HG03064 (cell line): Measurements from ENCODE around the gene TMEM107.

Source experiments
- ATAC-seq: cut with Tn5 transposase; IDR thresholded peaks from one replicate; pipeline ENCODE4 v1.9.1; 2021; ENCODE audit warnings: low read depth; ENCODE audit not compliant: unreplicated experiment

The TMEM107 gene

GRCh38 chr17:8138672-8139371 lies 37.4 kb downstream of the TMEM107 start:
- peak; percentile 67 for ATAC-seq

- peak; percentile 4 for ATAC-seq
Measured at GRCh38 chr17:8138374-8138671, 37.9 kb downstream of the TMEM107 start.

- no peak for ATAC-seq
Measured at GRCh38 chr17:8137645-8138373, 38.4 kb downstream of the TMEM107 start.

GRCh38 chr17:8133941-8134340 lies 42.2 kb downstream of the TMEM107 start:
- no peak for ATAC-seq

GRCh38 chr17:8133399-8133798 lies 42.8 kb downstream of the TMEM107 start:
- no peak for ATAC-seq

- no peak for ATAC-seq
Measured at GRCh38 chr17:8131844-8132441, 44.2 kb downstream of the TMEM107 start.

GRCh38 chr17:8128125-8128784 lies 47.9 kb downstream of the TMEM107 start:
- no peak for ATAC-seq

- no peak for ATAC-seq
Measured at GRCh38 chr17:8126491-8127066, 49.6 kb downstream of the TMEM107 start.

GRCh38 chr17:8125947-8126490 lies 50.2 kb downstream of the TMEM107 start:
- no peak for ATAC-seq

GRCh38 chr17:8125154-8125946 lies 50.8 kb downstream of the TMEM107 start:
- ATAC-seq: no peak

- ATAC-seq: no peak
Measured at GRCh38 chr17:8124350-8125153, 51.6 kb downstream of the TMEM107 start.

GRCh38 chr17:8123695-8124349 lies 52.4 kb downstream of the TMEM107 start, which contains the start of gene HES7:
Gene HES7 (minus strand): TSS chr17:8124106. CDS start chr17:8124084, 22 bp downstream.
- no peak for ATAC-seq

GRCh38 chr17:8122924-8123694 lies 53.1 kb downstream of the TMEM107 start:
- ATAC-seq: no peak
